Measurements from ENCODE around the gene CUX1. TPM values are rescaled to one million over a fixed set of nuclear protein-coding genes. Genes with fewer than 3 reads are reported as not detected.

The CUX1 gene
- total RNA-seq, 1 donor from 2014 or later, result 33.3 TPM

GRCh38 chr7:102258073-102258748 is 440.8 kb downstream of the CUX1 start:
- intact Hi-C loops (cut with micrococcal nuclease), result no loop called here

- intact Hi-C loops (cut with micrococcal nuclease), result no loop called here
Measured at GRCh38 chr7:102258749-102259107, 441.3 kb downstream of the CUX1 start.

GRCh38 chr7:102260856-102261255 is 443.4 kb downstream of the CUX1 start:
- intact Hi-C loops (cut with micrococcal nuclease), result no loop called here

GRCh38 chr7:102261451-102261850 is 444.0 kb downstream of the CUX1 start:
- intact Hi-C loops (cut with micrococcal nuclease), result no loop called here

GRCh38 chr7:102262546-102262945 is 445.1 kb downstream of the CUX1 start:
- intact Hi-C loops (cut with micrococcal nuclease), result no loop called here

- intact Hi-C loops (cut with micrococcal nuclease), result no loop called here
Measured at GRCh38 chr7:102264367-102264891, 447.0 kb downstream of the CUX1 start.

- intact Hi-C loops (cut with micrococcal nuclease), result no loop called here
Measured at GRCh38 chr7:102266541-102266940, 449.1 kb downstream of the CUX1 start.

GRCh38 chr7:102268635-102269034 is 451.2 kb downstream of the CUX1 start:
- intact Hi-C loops (cut with micrococcal nuclease), result no loop called here

- intact Hi-C loops (cut with micrococcal nuclease), result no loop called here
Measured at GRCh38 chr7:102270178-102270887, 452.9 kb downstream of the CUX1 start.

- intact Hi-C loops (cut with micrococcal nuclease), result no loop called here
Measured at GRCh38 chr7:102271158-102271798, 453.9 kb downstream of the CUX1 start.

GRCh38 chr7:102272075-102272916 is 454.9 kb downstream of the CUX1 start:
- intact Hi-C loops (cut with micrococcal nuclease), result loop anchor here (1.0 kb wide), 2 partner anchors 670 to 729 kb away; no protein-coding TSS in a partner anchor

- intact Hi-C loops (cut with micrococcal nuclease), result loop anchor here (1.0 kb wide), 2 partner anchors 671 to 730 kb away; no protein-coding TSS in a partner anchor
Measured at GRCh38 chr7:102272917-102273748, 455.7 kb downstream of the CUX1 start.

GRCh38 chr7:102273749-102274712 is 456.6 kb downstream of the CUX1 start:
- intact Hi-C loops (cut with micrococcal nuclease), result no loop called here

- intact Hi-C loops (cut with micrococcal nuclease), result no loop called here
Measured at GRCh38 chr7:102275123-102275703, 457.8 kb downstream of the CUX1 start.

- intact Hi-C loops (cut with micrococcal nuclease), result no loop called here
Measured at GRCh38 chr7:102277901-102278300, 460.5 kb downstream of the CUX1 start.

- intact Hi-C loops (cut with micrococcal nuclease), result no loop called here
Measured at GRCh38 chr7:102279537-102280400, 462.3 kb downstream of the CUX1 start.

- intact Hi-C loops (cut with micrococcal nuclease), result no loop called here
Measured at GRCh38 chr7:102280521-102280920, 463.1 kb downstream of the CUX1 start.

GRCh38 chr7:102281785-102282184 is 464.4 kb downstream of the CUX1 start:
- intact Hi-C loops (cut with micrococcal nuclease), result no loop called here

All from T-helper 2 cell treated with Interferon-gamma antibody and Interleukin-4, amounts not matched to agents 100 ng/mL and 5 ng/mL, for 36 hours (primary cell).